GM12872 (cell line): ENCODE measurements around the gene EXOC7.

Source experiments
- CTCF ChIP-seq: IDR thresholded peaks from 3 replicates; pipeline ENCODE4 v1.5.1; 2011; ENCODE audit warnings: low read depth, mild to moderate bottlenecking, low read length, moderate library complexity; ENCODE audit not compliant: insufficient read depth

The EXOC7 gene, protein sequence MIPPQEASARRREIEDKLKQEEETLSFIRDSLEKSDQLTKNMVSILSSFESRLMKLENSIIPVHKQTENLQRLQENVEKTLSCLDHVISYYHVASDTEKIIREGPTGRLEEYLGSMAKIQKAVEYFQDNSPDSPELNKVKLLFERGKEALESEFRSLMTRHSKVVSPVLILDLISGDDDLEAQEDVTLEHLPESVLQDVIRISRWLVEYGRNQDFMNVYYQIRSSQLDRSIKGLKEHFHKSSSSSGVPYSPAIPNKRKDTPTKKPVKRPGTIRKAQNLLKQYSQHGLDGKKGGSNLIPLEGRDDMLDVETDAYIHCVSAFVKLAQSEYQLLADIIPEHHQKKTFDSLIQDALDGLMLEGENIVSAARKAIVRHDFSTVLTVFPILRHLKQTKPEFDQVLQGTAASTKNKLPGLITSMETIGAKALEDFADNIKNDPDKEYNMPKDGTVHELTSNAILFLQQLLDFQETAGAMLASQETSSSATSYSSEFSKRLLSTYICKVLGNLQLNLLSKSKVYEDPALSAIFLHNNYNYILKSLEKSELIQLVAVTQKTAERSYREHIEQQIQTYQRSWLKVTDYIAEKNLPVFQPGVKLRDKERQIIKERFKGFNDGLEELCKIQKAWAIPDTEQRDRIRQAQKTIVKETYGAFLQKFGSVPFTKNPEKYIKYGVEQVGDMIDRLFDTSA

DNA sequence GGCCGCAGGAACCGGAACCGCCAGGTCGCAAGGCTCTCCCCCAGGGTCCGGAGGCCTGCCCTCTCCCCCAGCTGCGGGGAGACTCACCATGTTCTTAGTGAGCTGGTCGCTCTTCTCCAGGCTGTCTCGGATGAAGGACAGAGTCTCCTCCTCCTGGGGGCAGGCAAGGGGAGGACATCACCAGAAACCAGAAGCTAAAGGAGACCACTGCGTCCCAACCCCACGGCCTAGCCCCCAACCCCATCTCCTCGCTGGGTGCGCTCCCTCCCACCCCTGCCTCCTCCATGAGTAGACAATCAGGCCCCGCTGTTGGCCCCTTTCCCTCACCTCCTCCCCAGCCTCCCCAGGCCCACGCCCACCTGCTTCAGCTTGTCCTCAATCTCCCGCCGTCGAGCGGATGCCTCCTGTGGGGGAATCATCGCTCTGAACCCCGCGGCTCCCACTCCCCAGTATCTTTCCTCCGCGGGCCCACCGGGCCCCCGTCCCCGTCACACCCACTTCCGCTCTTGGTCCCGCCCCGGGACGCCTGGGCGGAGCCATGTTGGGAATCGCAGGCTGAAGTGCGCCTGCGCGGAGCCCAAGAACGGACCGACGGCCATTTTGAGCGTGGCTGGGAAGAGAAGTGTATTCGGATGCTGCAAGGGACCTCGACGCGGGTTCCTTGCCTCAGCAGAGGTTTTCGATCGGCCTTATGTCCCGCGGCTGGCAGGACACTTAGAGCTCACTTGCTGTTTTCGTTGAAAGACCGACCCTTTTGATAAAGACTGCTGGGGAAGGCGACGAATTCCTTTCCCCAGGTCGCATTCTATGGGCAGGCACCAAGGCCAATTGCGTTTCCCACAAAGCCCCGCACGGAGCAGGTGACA lies at the start of gene EXOC7:
TSS of gene EXOC7 (minus strand) at position 514 of the 866 bp plus-strand sequence. CDS start at position 419, 95 bp downstream.
- TF ChIP-seq CTCF, result no peak

GRCh38 chr17:76153202-76153601 lies 49.6 kb upstream of the EXOC7 start:
- no peak for TF ChIP-seq CTCF

GRCh38 chr17:76152591-76152990 lies 49.0 kb upstream of the EXOC7 start:
- TF ChIP-seq CTCF, result no peak

DNA sequence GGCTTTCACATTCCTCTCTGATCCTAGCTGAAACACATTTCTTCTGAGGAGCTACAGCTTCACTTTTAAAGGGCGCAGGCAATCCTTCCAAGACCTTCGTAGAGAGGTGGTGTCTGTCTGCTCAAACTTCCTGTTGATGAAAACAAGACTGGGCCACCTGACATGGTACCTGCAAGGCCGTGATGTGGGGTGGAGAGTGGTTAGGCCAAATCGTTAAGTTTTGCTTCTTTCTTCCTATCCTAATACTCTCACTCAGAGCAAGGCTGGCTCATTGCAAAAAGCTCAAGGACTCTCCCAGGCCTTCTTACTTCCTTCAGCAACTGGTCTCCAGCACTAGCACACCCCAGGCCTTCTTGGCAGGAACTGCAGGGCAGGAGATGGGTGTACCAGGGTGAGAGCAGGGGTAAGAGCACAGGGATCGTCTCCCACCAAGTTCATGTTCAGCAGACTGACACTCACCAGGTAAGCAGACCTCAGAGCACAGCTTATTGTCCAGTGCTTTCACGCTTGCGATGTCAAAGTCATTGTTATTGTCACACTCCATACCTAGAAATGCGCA lies 48.4 kb upstream of the EXOC7 start:
- TF ChIP-seq CTCF, result no peak

DNA sequence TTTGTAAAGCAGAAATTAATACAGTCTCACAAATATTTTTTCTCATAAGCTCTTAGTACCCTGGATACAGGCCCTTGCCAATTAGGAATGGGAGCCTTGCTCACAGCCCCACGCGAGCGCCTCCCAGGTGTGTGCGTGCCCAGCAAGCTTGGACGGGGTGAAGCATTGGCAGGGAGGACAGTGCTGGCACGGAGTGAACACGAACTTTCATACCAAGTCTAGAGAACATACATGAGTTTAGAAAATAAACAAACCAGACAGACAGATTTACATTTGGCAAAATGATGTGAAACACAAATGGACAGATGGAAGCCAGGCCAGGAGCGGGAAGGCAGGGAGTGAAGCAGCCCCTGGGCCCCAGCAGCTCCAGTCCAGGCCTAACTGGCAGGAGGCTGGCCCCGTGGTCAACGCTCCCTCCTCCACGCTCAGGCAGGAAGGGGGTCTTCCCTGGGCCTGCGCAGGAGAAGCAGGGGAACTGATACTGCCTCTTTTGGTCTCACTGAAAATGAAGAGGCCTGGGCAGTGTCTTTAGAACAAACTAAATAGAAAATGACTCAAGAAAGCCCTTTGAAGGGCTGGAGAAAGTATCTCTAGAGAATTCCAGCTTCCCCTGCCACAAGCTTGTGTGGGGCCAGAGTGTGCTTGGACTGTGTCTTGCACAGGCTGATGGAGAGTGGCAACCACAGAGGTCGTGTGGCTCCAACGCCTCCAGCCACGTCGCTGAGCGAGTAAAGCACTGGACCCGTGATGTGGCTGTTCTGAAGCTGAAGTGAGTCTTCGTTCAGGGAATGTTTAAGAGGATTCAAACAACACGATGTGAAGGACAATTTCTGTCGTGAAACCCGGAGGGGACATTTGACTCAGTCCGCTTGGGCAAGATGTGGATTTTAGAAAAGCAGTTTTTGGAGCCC lies 47.4 kb upstream of the EXOC7 start:
- no peak for TF ChIP-seq CTCF

DNA sequence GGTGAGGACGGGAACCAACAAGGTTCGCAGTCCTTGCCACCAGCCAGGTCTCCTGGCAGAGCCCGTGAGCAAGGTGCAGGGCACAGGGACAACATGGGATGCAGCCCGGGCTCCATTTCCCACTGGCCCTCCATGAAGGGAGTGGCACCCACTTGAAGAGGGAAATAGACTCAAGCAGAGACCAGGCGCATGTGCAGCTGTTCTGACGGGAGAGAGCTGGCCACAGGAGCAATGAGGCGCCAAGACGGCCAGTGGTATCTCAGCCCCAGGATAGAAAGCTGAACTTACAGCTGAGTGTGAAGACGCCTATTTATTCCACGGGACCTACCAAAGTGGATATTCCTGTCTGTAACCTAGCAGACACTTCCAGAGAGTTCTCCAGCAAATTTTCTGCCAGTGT lies 45.6 kb upstream of the EXOC7 start:
- TF ChIP-seq CTCF, result no peak
